Measurements from ENCODE around the gene ARHGEF2. TPM values are rescaled to one million over a fixed set of nuclear protein-coding genes. Genes with fewer than 3 reads are reported as not detected.

ARHGEF2 gene
- total and polyA plus RNA-seq, 9 of the 15 experiments (the other 6 are each of a cell fraction or from before 2014, with no cell fraction given) = 7.1 to 162 (median 62.2) TPM

DNA sequence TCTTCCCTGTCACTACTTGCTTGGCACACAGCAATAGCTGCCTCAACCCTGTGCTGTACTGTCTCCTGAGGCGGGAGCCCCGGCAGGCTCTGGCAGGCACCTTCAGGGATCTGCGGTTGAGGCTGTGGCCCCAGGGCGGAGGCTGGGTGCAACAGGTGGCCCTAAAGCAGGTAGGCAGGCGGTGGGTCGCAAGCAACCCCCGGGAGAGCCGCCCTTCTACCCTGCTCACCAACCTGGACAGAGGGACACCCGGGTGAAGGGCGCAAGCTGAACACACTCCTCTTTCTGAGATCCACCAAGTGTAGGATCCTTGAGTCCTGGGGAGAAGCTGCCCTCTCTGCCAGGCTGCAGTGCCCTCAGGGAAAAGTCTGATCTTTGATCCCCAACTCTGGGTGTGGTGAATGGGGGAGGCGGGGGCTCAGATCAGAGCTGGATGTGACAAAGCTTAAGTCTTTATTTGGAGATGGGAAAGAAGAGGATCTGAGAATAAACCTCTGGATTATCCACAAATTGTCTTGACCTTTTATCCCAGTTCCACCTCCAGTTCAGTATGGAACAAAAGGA lies 35.7 kb downstream of the ARHGEF2 start:
- Histone ChIP-seq H3K4me2 (ENCODE audit: insufficient read depth, low read length) (no peak overlapping the region), H3K27me3 (ENCODE audit: control insufficient read depth in 2 of 2, insufficient read depth in 2 of 2, low read length in 2 of 2) (no peaks in the 10 kb centered on the region), H3K9me1 (ENCODE audit: control insufficient read depth, insufficient read depth, low read length) (no peaks in the 10 kb centered on the region), H2AFZ (ENCODE audit: low read depth, low read length) (no peak overlapping the region), H4K20me1 (replicated peaks; ENCODE audit: control insufficient read depth, insufficient read depth, low read length) (no peaks in the 10 kb centered on the region), H3K9ac (ENCODE audit: insufficient read depth in 1 of 2, low read depth in 2 of 2, low read length in 2 of 2) (peak overlapping the region in 1 of 2 experiments; percentile 69; a peak in 2 of 4 replicates), H3K4me3 (no peak overlapping the region), H3K27ac (ENCODE audit: extremely low read depth, low read depth, low read length) (no peak overlapping the region), H3K36me3 (ENCODE audit: control insufficient read depth, insufficient read depth, low read length) (peaks cover 18% of the 10 kb centered on the region; the same call in 2 of the 3 replicates), H3K4me1 (replicated peaks in 1 of 2; ENCODE audit: control insufficient read depth in 2 of 2, insufficient read depth in 2 of 2, low read length in 2 of 2) (peaks cover 19 to 29% of the 10 kb centered on the region in 2 experiments), H3K79me2 (ENCODE audit: control insufficient read depth, insufficient read depth, low read length) (no peaks in the 10 kb centered on the region), H3K9me3 (replicated peaks; ENCODE audit: control insufficient read depth, insufficient read depth, low read depth, low read length) (no peaks in the 10 kb centered on the region)
- ChIA-PET CTCF (ENCODE audit: low intra/inter-chr PET ratio) (no interaction called here), POLR2A (interaction anchor here (0.6 to 6.9 kb wide), 7 partner anchors 10 to 60 kb away, joined by 3 to 50 read pairs (median 3); partner anchors contain the start of gene ARHGEF2)
- TF ChIP-seq MYNN (IDR thresholded peaks at IDR 0.05) = 0 out of 2 replicates have a peak, but pooled peaks have one; percentile 13
- TF ChIP-seq MYNN (CRISPR knock-in tag; IDR thresholded peaks at IDR 0.05) = no peak
- peak; percentile 14; the same call in 1 of the 2 replicates for TF ChIP-seq POLR2G (IDR thresholded peaks at IDR 0.05; ENCODE audit: low read depth, low read length)
- TF ChIP-seq, protein P1, sequence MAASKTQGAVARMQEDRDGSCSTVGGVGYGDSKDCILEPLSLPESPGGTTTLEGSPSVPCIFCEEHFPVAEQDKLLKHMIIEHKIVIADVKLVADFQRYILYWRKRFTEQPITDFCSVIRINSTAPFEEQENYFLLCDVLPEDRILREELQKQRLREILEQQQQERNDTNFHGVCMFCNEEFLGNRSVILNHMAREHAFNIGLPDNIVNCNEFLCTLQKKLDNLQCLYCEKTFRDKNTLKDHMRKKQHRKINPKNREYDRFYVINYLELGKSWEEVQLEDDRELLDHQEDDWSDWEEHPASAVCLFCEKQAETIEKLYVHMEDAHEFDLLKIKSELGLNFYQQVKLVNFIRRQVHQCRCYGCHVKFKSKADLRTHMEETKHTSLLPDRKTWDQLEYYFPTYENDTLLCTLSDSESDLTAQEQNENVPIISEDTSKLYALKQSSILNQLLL (CRISPR knock-in tag; IDR thresholded peaks at IDR 0.05; ENCODE audit: borderline replicate concordance) = no peak
- no TSS peak for BruUV-seq (replicated peaks)
- no peak for DNase-seq (ENCODE audit: extremely low read depth in 1 of 4, low spot score in 3 of 4)
- no peak for ATAC-seq
- intact Hi-C loops (cut with micrococcal nuclease) (no loop called here), in situ Hi-C loops (cut with MboI) (no loop called here)
- 64% methylated on average over 11 of the region's 11 CpGs for WGBS (ENCODE audit: insufficient coverage, low coverage, missing lambda C conversion rate)
- no peak for FAIRE-seq

Data from K562 (cell line).